CD4-positive, alpha-beta T cell (primary cell): Measurements from ENCODE around the gene LRRK1. TPM values are rescaled to one million over a fixed set of nuclear protein-coding genes. Genes with fewer than 3 reads are reported as not detected.

Source experiments
- ATAC-seq: fragments of 200-7000 bp; cut with Tn5 transposase; one replicate; pipeline ENCODE4 v1.10.0; 2022; ENCODE audit warnings: mild to moderate bottlenecking; ENCODE audit not compliant: poor library complexity
- CTCF ChIA-PET: fragments of 350-600 bp; sonication (Branson Sonifier 250); formaldehyde crosslinking; loops from one replicate; lab custom pipeline; 2021; ENCODE audit warnings: antibody characterized with exemption, inconsistent platforms; lab: Charles Lee
- POLR2A ChIA-PET: fragments of 350-600 bp; sonication (Branson Sonifier 250); formaldehyde crosslinking; loops from one replicate; lab custom pipeline; 2021; ENCODE audit warnings: antibody characterized with exemption, inconsistent platforms; lab: Charles Lee
- DNase-seq, 14 experiments: peaks; one replicate each; pipeline ENCODE4 v3.0.0-alpha.2; 2013 to 2020; ENCODE audit warnings: mixed read lengths in 2 of 14
- H3K27ac ChIP-seq, 2 donors: one replicate each; pipeline versions ENCODE4 v1.5.1 to v1.7.0; 2013; ENCODE audit warnings: low read length in 2 of 2, low read depth in 1 of 2, mild to moderate bottlenecking in 1 of 2
- H3K27me3 ChIP-seq, 2 experiments: 1 replicate in 1 of 2; 2 replicates in 1 of 2; pipeline versions ENCODE4 v1.6.1 to v1.7.0; 2013; ENCODE audit warnings: low read length in 2 of 2, control low read depth in 1 of 2, mild to moderate bottlenecking in 1 of 2, moderate library complexity in 1 of 2; ENCODE audit not compliant: insufficient read depth in 2 of 2, control insufficient read depth in 1 of 2
- H3K36me3 ChIP-seq: one replicate; pipeline ENCODE4 v1.6.1; 2013; ENCODE audit warnings: low read length, control low read depth; ENCODE audit not compliant: insufficient read depth
- H3K4me1 ChIP-seq: one replicate; pipeline ENCODE4 v1.6.1; 2013; ENCODE audit warnings: low read length, control low read depth; ENCODE audit not compliant: insufficient read depth
- H3K4me3 ChIP-seq: one replicate; pipeline ENCODE4 v1.5.1; 2013; ENCODE audit warnings: mild to moderate bottlenecking, low read length, moderate library complexity
- H3K9me3 ChIP-seq, 2 experiments: 1 replicate in 1 of 2; 2 replicates in 1 of 2; pipeline versions ENCODE4 v1.6.1 to v1.7.0; 2013; ENCODE audit warnings: low read length in 2 of 2, mild to moderate bottlenecking in 2 of 2, control low read depth in 1 of 2, moderate library complexity in 1 of 2; ENCODE audit not compliant: control insufficient read depth in 1 of 2, insufficient read depth in 1 of 2
- H3K27ac Mint-ChIP-seq: one replicate; pipeline ENCODE4 v1.8.0; 2020; ENCODE audit warnings: mixed read lengths
- H3K27me3 Mint-ChIP-seq: one replicate; pipeline ENCODE4 v1.8.0; 2021; ENCODE audit warnings: mixed read lengths
- H3K36me3 Mint-ChIP-seq: one replicate; pipeline ENCODE4 v1.8.0; 2021; ENCODE audit warnings: low read depth, mixed read lengths
- H3K4me1 Mint-ChIP-seq: one replicate; pipeline ENCODE4 v1.8.0; 2021; ENCODE audit warnings: low read depth, mixed read lengths
- H3K4me3 Mint-ChIP-seq: one replicate; pipeline ENCODE4 v1.8.0; 2020; ENCODE audit warnings: mild to moderate bottlenecking, mixed read lengths
- H3K9me3 Mint-ChIP-seq: one replicate; pipeline ENCODE4 v1.8.0; 2020; ENCODE audit warnings: mixed read lengths
- CTCF ChIP-seq: fragments of 200-600 bp; IDR thresholded peaks from one replicate; pipeline ENCODE4 v1.8.0; 2022; ENCODE audit warnings: antibody characterized with exemption, mild to moderate bottlenecking
- intact Hi-C, 2 experiments: fragments of 100-400 bp; cut with DNase I in 1 of 2; cut with micrococcal nuclease in 1 of 2; formaldehyde crosslinking; loops; one replicate each; pipeline versions ENCODE4 v1.15.1 to v1.9.0; 2023 to 2025; cut with DNase I, micrococcal nuclease
- total RNA-seq, 174 experiments: library from RNA in 2 of 174; stranded (reverse) in 2 of 174; gene quantifications; one replicate each; pipeline ENCODE4 v1.2.3 and lab custom pipeline; 2021 to 2026

Gene LRRK1
- total RNA-seq, 2 experiments from 2014 or later: 0.60 to 0.73 TPM

DNA sequence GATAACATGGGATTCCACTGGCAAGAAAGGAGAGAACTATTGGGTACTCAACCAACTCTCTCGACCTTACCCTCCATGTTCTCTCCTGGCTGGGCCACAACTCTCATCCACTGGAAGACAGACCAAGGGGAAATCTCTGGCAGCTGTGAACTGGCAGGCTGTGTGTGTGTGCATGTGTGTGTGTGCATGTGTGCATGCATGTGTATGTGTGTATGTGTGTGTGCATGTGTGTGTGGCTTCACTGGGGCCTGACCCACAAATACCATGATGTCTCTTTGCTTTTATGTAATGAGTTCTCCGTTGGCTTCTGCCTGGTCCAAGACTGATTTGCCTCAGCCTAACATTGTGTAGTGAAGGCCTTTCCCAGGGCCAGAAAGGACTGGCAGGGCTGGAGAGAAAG lies 43.7 kb upstream of the LRRK1 start:
- intact Hi-C loops: no loop called here
- Histone ChIP-seq H3K36me3 (no peaks in the 10 kb centered on the region), H3K27ac (no peak overlapping the region), H3K4me1 (peaks cover 3% of the 10 kb centered on the region), H3K4me3 (no peak overlapping the region), H3K9me3 (peaks cover 0 to 4% of the 10 kb centered on the region in 2 experiments), H3K27me3 (peaks cover 24 to 25% of the 10 kb centered on the region in 2 experiments)
- Mint-ChIP-seq H3K27ac (no peak overlapping the region), H3K4me1 (no peaks in the 10 kb centered on the region), H3K4me3 (no peak overlapping the region), H3K36me3 (no peaks in the 10 kb centered on the region), H3K27me3 (peaks cover 46% of the 10 kb centered on the region), H3K9me3 (no peaks in the 10 kb centered on the region)
- ChIA-PET POLR2A (no interaction called here), CTCF (no interaction called here)
- no peak for ATAC-seq
- DNase-seq: no peak
- no peak for TF ChIP-seq CTCF

GRCh38 chr15:100875976-100876375 lies 43.2 kb upstream of the LRRK1 start:
- Histone ChIP-seq H3K4me1 (peaks cover 6% of the 10 kb centered on the region), H3K36me3 (no peaks in the 10 kb centered on the region), H3K4me3 (no peak overlapping the region), H3K9me3 (peaks cover 0 to 8% of the 10 kb centered on the region in 2 experiments), H3K27ac (no peak overlapping the region), H3K27me3 (peaks cover 27 to 29% of the 10 kb centered on the region in 2 experiments)
- intact Hi-C loops: no loop called here
- no peak for TF ChIP-seq CTCF
- H3K4me3 Mint-ChIP-seq: no peak overlapping the region
- no peaks in the 10 kb centered on the region for H3K4me1 Mint-ChIP-seq
- H3K27ac Mint-ChIP-seq: no peak overlapping the region
- H3K9me3 Mint-ChIP-seq: no peaks in the 10 kb centered on the region
- ChIA-PET CTCF (no interaction called here), POLR2A (no interaction called here)
- DNase-seq (no peak), ATAC-seq (no peak)
- H3K36me3 Mint-ChIP-seq: no peaks in the 10 kb centered on the region
- H3K27me3 Mint-ChIP-seq: peaks cover 51% of the 10 kb centered on the region

DNA sequence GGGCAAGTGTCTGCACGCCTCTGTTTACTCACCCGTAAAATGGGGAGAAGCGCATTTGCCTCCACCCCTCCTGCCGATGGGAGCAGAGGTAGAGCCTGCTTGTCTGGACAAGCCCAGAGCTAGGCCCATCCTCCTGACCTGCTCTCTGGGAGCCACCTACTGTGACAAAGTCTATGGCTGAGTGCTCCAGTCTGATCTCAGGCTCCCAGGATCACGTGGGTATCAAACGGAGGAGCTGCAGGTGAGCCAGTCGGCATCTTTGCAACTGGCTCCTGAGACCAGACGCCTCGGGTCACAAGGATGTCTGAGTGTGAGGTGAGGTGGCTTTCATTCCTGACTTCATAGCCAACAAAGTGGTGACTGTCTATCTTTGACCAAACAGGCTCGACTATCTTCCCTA lies 41.6 kb upstream of the LRRK1 start:
- Histone ChIP-seq H3K4me1 (peaks cover 6% of the 10 kb centered on the region), H3K4me3 (no peak overlapping the region), H3K9me3 (peaks cover 0 to 8% of the 10 kb centered on the region in 2 experiments), H3K27me3 (peaks cover 39 to 45% of the 10 kb centered on the region in 2 experiments), H3K36me3 (no peaks in the 10 kb centered on the region), H3K27ac (no peak overlapping the region)
- no peak for TF ChIP-seq CTCF
- Mint-ChIP-seq H3K4me1 (no peaks in the 10 kb centered on the region), H3K4me3 (no peak overlapping the region), H3K27ac (no peak overlapping the region), H3K36me3 (no peaks in the 10 kb centered on the region), H3K27me3 (peaks cover 67% of the 10 kb centered on the region), H3K9me3 (no peaks in the 10 kb centered on the region)
- DNase-seq: no peak
- ChIA-PET POLR2A (no interaction called here), CTCF (no interaction called here)
- no peak for ATAC-seq
- intact Hi-C loops: no loop called here
